Measurements from ENCODE around the gene MTG1.

DNA sequence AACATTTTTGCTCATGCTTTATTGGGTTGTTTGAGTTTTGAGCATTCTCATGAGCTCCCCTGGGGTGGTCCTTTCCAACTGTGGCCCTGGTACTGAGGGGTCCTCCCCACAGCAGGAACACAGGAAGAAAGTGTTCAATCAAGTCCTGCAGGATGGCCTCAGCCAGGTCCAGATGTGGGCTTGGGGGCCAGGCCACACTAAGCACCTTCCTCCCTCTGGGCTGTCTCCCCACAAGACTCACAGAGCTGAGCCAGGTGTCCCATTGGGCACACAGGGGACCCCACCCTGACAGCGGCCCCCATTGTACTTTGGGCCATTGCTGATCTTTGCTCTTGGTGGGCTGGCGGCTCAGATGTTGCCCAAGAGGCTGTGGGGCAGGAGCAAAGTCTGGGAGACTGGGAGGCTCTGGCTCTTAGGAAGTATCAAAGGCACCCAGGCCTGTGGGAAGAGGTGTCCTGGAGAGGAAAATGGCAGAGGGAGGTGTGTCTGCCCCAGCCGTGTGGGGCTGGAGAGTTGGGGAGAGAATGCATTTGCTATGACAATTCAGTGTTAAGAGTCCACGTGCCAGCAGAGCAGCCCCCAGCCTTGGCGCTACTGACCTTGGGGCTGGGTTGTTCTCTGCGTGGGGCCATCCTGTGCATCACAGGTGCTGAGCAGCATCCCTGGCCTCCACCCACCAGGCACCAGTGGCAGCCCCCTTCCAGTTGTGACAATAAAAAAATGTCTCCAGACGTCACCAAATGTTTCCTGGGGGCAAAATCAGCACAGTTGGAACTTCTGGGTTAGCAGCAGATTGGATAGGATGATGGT, 77.5 kb downstream of the MTG1 start:
- TF ChIP-seq POLR2A (IDR thresholded peaks at IDR 0.05), result no peak
- TF ChIP-seq CTCF (IDR thresholded peaks at IDR 0.05), result no peak
- no peak for TF ChIP-seq POLR2AphosphoS5 (IDR thresholded peaks at IDR 0.05; ENCODE audit: insufficient read depth in 1 of 2, low read depth in 1 of 2)
